GM12878 (cell line): Measurements from ENCODE around the gene FAM222B. TPM values are rescaled to one million over a fixed set of nuclear protein-coding genes. Genes with fewer than 3 reads are reported as not detected.

Experiments
- ATAC-seq: fragments of 200-7000 bp; cut with Tn5 transposase; 3 replicates; pipeline ENCODE4 v1.9.1; 2020; ENCODE audit warnings: mild to moderate bottlenecking, moderate library complexity
- BruUV-seq: library from RNA; stranded (reverse); fragments of 400-500 nt; replicated peaks from 2 replicates; lab custom pipeline; 2021; lab: Mats Ljungman, UMichigan
- CTCF ChIA-PET: fragments of 300-600 bp; sonication (Branson Sonifier 250); formaldehyde crosslinking; extraction: SDS; loops from one replicate; lab custom pipeline; 2021; ENCODE audit warnings: inconsistent platforms; lab: Yijun Ruan, JAX
- POLR2A ChIA-PET: fragments of 350-600 bp; formaldehyde crosslinking; extraction: SDS; loops from one replicate; lab custom pipeline; 2021; ENCODE audit warnings: inconsistent platforms; lab: Charles Lee
- RAD21 ChIA-PET: fragments of 300-600 bp; sonication (Branson Sonifier 250); formaldehyde crosslinking; loops from one replicate; lab custom pipeline; 2023; ENCODE audit warnings: antibody characterized with exemption; ENCODE audit not compliant: unreplicated experiment; lab: Charles Lee
- SMC1A ChIA-PET: fragments of 300-600 bp; sonication (Branson Sonifier 250); formaldehyde crosslinking; loops from one replicate; lab custom pipeline; 2023; ENCODE audit not compliant: unreplicated experiment, uncharacterized antibody; lab: Charles Lee
- DNase-seq: peaks from one replicate; pipeline ENCODE4 v3.0.0-alpha.2; 2011; ENCODE audit warnings: low read depth, low spot score
- FAIRE-seq: peaks from 3 replicates; lab custom pipeline; 2011; peaks lifted over from hg19 to GRCh38; lab: Jason Lieb, UNC
- H2AFZ ChIP-seq: 2 replicates; pipeline ENCODE4 v1.6.0; 2011; ENCODE audit warnings: low read depth, low read length, control low read depth; ENCODE audit not compliant: control insufficient read depth
- H3K27ac ChIP-seq: 2 replicates; pipeline ENCODE4 v1.5.1; 2011; ENCODE audit warnings: control low read depth; ENCODE audit not compliant: control insufficient read depth, insufficient read depth
- H3K27me3 ChIP-seq, 2 experiments: replicated peaks in 1 of 2; 2 replicates each; pipeline versions ENCODE4 v1.6.0 to v1.6.1; 2011; ENCODE audit warnings: low read length in 1 of 2; ENCODE audit not compliant: control insufficient read depth in 2 of 2, insufficient read depth in 2 of 2
- H3K36me3 ChIP-seq, 2 experiments: 2 replicates each; pipeline ENCODE4 v1.5.1; 2011; ENCODE audit warnings: low read length in 1 of 2; ENCODE audit not compliant: control insufficient read depth in 2 of 2, insufficient read depth in 2 of 2
- H3K4me1 ChIP-seq: 2 replicates; pipeline ENCODE4 v1.6.1; 2011; ENCODE audit warnings: mild to moderate bottlenecking, low read length, moderate library complexity, mixed read lengths; ENCODE audit not compliant: control insufficient read depth, insufficient read depth
- H3K4me2 ChIP-seq: 2 replicates; pipeline ENCODE4 v1.6.0; 2011; ENCODE audit warnings: control low read depth; ENCODE audit not compliant: control insufficient read depth, insufficient read depth
- H3K4me3 ChIP-seq: fragments of 200-600 bp; sonication (generic); 2 replicates; pipeline ENCODE4 v1.5.1; 2016
- H3K79me2 ChIP-seq: 2 replicates; pipeline ENCODE4 v1.6.0; 2011; ENCODE audit warnings: low read length; ENCODE audit not compliant: control insufficient read depth, insufficient read depth
- H3K9ac ChIP-seq: 2 replicates; pipeline ENCODE4 v1.8.0; 2011; ENCODE audit warnings: low read length, control low read depth, mixed read lengths; ENCODE audit not compliant: control insufficient read depth, insufficient read depth
- H3K9me3 ChIP-seq: replicated peaks from 3 replicates; pipeline ENCODE4 v1.5.1; 2011; ENCODE audit warnings: mild to moderate bottlenecking, low read length; ENCODE audit not compliant: control insufficient read depth, insufficient read depth
- H4K20me1 ChIP-seq: 2 replicates; pipeline ENCODE4 v1.6.0; 2011; ENCODE audit not compliant: control insufficient read depth, insufficient read depth
- BACH1 ChIP-seq: fragments of 450-650 bp; IDR thresholded peaks from 2 replicates; pipeline ENCODE4 v1.6.1; 2017; ENCODE audit warnings: mild to moderate bottlenecking, borderline replicate concordance
- BHLHE40 ChIP-seq, 2 experiments: fragments of 450-650 bp in 1 of 2; IDR thresholded peaks; 2 replicates each; pipeline ENCODE4 v1.6.1; 2011 to 2017; ENCODE audit warnings: low read depth in 2 of 2, borderline replicate concordance in 1 of 2, improper control_type of control experiment in 1 of 2, low read length in 1 of 2, mild to moderate bottlenecking in 1 of 2
- BMI1 ChIP-seq: fragments of 450-650 bp; IDR thresholded peaks from 2 replicates; pipeline ENCODE4 v1.6.1; 2016; ENCODE audit warnings: mild to moderate bottlenecking, moderate library complexity, borderline replicate concordance
- CHD2 ChIP-seq: IDR thresholded peaks from 2 replicates; pipeline ENCODE4 v1.6.1; 2011; ENCODE audit warnings: low read depth, low read length, improper control_type of control experiment, borderline replicate concordance
- E2F4 ChIP-seq: IDR thresholded peaks from 2 replicates; pipeline ENCODE4 v1.6.1; 2012; ENCODE audit warnings: low read depth, low read length, improper control_type of control experiment
- EZH2 ChIP-seq: IDR thresholded peaks from 2 replicates; pipeline ENCODE4 v1.6.1; 2012; ENCODE audit warnings: low read depth, mild to moderate bottlenecking, control low read depth, inconsistent platforms, low read length, borderline replicate concordance; ENCODE audit not compliant: control insufficient read depth
- IKZF2 ChIP-seq, 2 experiments: fragments of 450-650 bp; IDR thresholded peaks; 2 replicates each; pipeline ENCODE4 v1.6.1; 2017; ENCODE audit warnings: mild to moderate bottlenecking in 2 of 2, moderate library complexity in 2 of 2
- PKNOX1 ChIP-seq: fragments of 450-650 bp; IDR thresholded peaks from 2 replicates; pipeline ENCODE4 v1.6.1; 2016; ENCODE audit warnings: mild to moderate bottlenecking
- POU2F2 ChIP-seq: IDR thresholded peaks from 3 replicates; pipeline ENCODE4 v1.6.1; 2011; ENCODE audit warnings: low read depth, mild to moderate bottlenecking, low read length, borderline replicate concordance
- RFX5 ChIP-seq: IDR thresholded peaks from 2 replicates; pipeline ENCODE4 v1.6.1; 2011; ENCODE audit warnings: low read depth, low read length, improper control_type of control experiment
- SP1 ChIP-seq: IDR thresholded peaks from one replicate; pipeline ENCODE4 v1.6.1; 2011; ENCODE audit warnings: low read depth, low read length
- STAT3 ChIP-seq: IDR thresholded peaks from 2 replicates; pipeline ENCODE4 v1.6.1; 2011; ENCODE audit warnings: low read depth, low read length, improper control_type of control experiment
- YY1 ChIP-seq: IDR thresholded peaks from 2 replicates; pipeline ENCODE4 v1.6.1; 2011; ENCODE audit warnings: low read depth, mild to moderate bottlenecking, low read length
- WGBS: methylation state at CpG from one replicate; pipeline ENCODE4 v1.1.6; 2016; ENCODE audit warnings: low lambda C conversion rate; ENCODE audit not compliant: insufficient replicate concordance, insufficient coverage; ENCODE audit errors: missing lambda C conversion rate; 5-methylcytosine and 5-hydroxymethylcytosine counted together
- in situ Hi-C: fragments of 300-500 bp; cut with MboI; formaldehyde crosslinking; loops from 9 replicates; pipeline ENCODE4 v1.14.3; 2018; ENCODE audit warnings: mixed read lengths
- intact Hi-C: fragments of 100-400 bp; cut with micrococcal nuclease; formaldehyde crosslinking; loops from one replicate; pipeline ENCODE4 v1.14.2; 2022; ENCODE audit not compliant: unreplicated experiment
- polyA plus RNA-seq, 11 experiments: library from polyadenylated mRNA; depleted of rRNA in 4 of 11; unstranded in 6 of 11; stranded (reverse) in 5 of 11; fragments of >200 nt; fragmentation: Nextera tagmentation in 4 of 11; fragmentation: Illumina TruSeq in 1 of 11; extraction: Ambion mirVana in 4 of 11; extraction: Trizol in 1 of 11; gene quantifications; 1 replicate in 1 of 11; 2 replicates in 10 of 11; pipeline versions ENCODE4 v1.2.1 to v1.2.3, GENCODE V29; 2011 to 2016; ENCODE audit warnings: inconsistent platforms in 2 of 11, missing spikeins in 2 of 11, low read depth in 1 of 11
- total RNA-seq, 4 experiments: library from RNA; depleted of rRNA in 3 of 4; stranded (reverse); fragments of >200 nt in 3 of 4; fragmentation: Illumina TruSeq in 1 of 4; extraction: Trizol in 1 of 4; gene quantifications; 2 replicates each; pipeline versions ENCODE4 v1.2.1 to v1.2.3, GENCODE V29; 2013 to 2021
- TF ChIP-seq, protein P1 (sequence below): fragments of 450-650 bp; IDR thresholded peaks from 2 replicates; pipeline ENCODE4 v1.6.1; 2017; ENCODE audit warnings: antibody characterized with exemption, mild to moderate bottlenecking, moderate library complexity

FAM222B gene
- total and polyA plus RNA-seq, 10 of the 15 experiments (the other 5 are each of a cell fraction or from before 2014, with no cell fraction given): 2.8 to 18.3 (median 6.4) TPM

- ATAC-seq (peak; percentile 58), DNase-seq (peak; percentile 85), FAIRE-seq (peak; percentile 89)
- no peaks in the 10 kb centered on the region for H4K20me1 ChIP-seq
- H3K79me2 ChIP-seq: peaks cover 21% of the 10 kb centered on the region
- under 1% methylated on average over 52 of the region's 57 CpGs for WGBS
- H3K9ac ChIP-seq: peak overlapping the region; percentile 77
- peaks cover 12 to 17% of the 10 kb centered on the region in 2 experiments; a peak in 3 of 4 replicates for H3K36me3 ChIP-seq
- H3K4me3 ChIP-seq: peak overlapping the region; percentile 67
- peaks cover 23% of the 10 kb centered on the region for H3K4me1 ChIP-seq
- ChIA-PET POLR2A (interaction anchor here (0.6 to 17.2 kb wide), 33 partner anchors 8 to 568 kb away, joined by 3 to 485 read pairs (median 5); partner anchors contain the start of genes BLTP2, FAM222B, PHF12 and PROCA1), CTCF (interaction anchor here (0.7 to 12.6 kb wide), 40 partner anchors 9 to 390 kb away, joined by 3 to 394 read pairs (median 6); partner anchors contain the start of genes BLTP2, DHRS13, FAM222B and FLOT2), RAD21 (interaction anchor here (0.6 to 6.8 kb wide), 45 partner anchors 7 to 658 kb away, joined by 3 to 375 read pairs (median 5); partner anchors contain the start of genes BLTP2, DHRS13, PHF12 and PIGS), SMC1A (interaction anchor here (0.8 to 11.3 kb wide), 24 partner anchors 8 to 390 kb away, joined by 3 to 326 read pairs (median 8); partner anchors contain the start of genes BLTP2, DHRS13, FAM222B and FLOT2)
- H3K27me3 ChIP-seq: no peaks in the 10 kb centered on the region
- BruUV-seq: no TSS peak
- no peaks in the 10 kb centered on the region for H3K9me3 ChIP-seq
- H2AFZ ChIP-seq: peak overlapping the region; percentile 61
- H3K4me2 ChIP-seq: peak overlapping the region; percentile 98
- peak overlapping the region; percentile 94 for H3K27ac ChIP-seq
- in situ Hi-C loops (loop anchor here (25.0 kb wide), 1 partner anchor 1265 kb away; the partner anchor contains the start of gene KSR1), intact Hi-C loops (loop anchor here (1.0 to 10.0 kb wide), 8 partner anchors 23 to 388 kb away; partner anchors contain the start of genes DHRS13 and FAM222B)
- TF ChIP-seq STAT3: 0 out of 2 replicates have a peak, but pooled peaks have one; percentile 57
- TF ChIP-seq BMI1: no peak
- TF ChIP-seq YY1: peak; percentile 68
- TF ChIP-seq PKNOX1: no peak
- peak; percentile 90 to 93 for TF ChIP-seq IKZF2 (IDR thresholded peaks at IDR 0.05)
- peak; percentile 65 to 82; a peak in 3 of 4 replicates for TF ChIP-seq BHLHE40 (IDR thresholded peaks at IDR 0.05; ENCODE audit: borderline replicate concordance in 1 of 2, low read depth in 2 of 2, low read length in 1 of 2)
- TF ChIP-seq E2F4: peak; percentile 59; the same call in 1 of the 2 replicates
- TF ChIP-seq CHD2: peak; percentile 80; the same call in 1 of the 2 replicates
- no peak for TF ChIP-seq EZH2
- peak; percentile 90 for TF ChIP-seq BACH1
- TF ChIP-seq SP1: peak; percentile 26
- peak; percentile 22; the same call in 2 of the 3 replicates for TF ChIP-seq POU2F2
- TF ChIP-seq, protein P1, sequence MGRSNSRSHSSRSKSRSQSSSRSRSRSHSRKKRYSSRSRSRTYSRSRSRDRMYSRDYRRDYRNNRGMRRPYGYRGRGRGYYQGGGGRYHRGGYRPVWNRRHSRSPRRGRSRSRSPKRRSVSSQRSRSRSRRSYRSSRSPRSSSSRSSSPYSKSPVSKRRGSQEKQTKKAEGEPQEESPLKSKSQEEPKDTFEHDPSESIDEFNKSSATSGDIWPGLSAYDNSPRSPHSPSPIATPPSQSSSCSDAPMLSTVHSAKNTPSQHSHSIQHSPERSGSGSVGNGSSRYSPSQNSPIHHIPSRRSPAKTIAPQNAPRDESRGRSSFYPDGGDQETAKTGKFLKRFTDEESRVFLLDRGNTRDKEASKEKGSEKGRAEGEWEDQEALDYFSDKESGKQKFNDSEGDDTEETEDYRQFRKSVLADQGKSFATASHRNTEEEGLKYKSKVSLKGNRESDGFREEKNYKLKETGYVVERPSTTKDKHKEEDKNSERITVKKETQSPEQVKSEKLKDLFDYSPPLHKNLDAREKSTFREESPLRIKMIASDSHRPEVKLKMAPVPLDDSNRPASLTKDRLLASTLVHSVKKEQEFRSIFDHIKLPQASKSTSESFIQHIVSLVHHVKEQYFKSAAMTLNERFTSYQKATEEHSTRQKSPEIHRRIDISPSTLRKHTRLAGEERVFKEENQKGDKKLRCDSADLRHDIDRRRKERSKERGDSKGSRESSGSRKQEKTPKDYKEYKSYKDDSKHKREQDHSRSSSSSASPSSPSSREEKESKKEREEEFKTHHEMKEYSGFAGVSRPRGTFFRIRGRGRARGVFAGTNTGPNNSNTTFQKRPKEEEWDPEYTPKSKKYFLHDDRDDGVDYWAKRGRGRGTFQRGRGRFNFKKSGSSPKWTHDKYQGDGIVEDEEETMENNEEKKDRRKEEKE: no peak
- 0 out of 2 replicates have a peak, but pooled peaks have one; percentile 9 for TF ChIP-seq RFX5
These were observed 115.7 kb downstream of the FAM222B start for GRCh38 chr17:28726627-28727491.
